CD4-positive, CD25-positive, alpha-beta regulatory T cell (primary cell): ENCODE data around the gene RRM1. TPM values are rescaled to one million over a fixed set of nuclear protein-coding genes. Genes with fewer than 3 reads are reported as not detected.

Source experiments
- ATAC-seq, 2 donors: fragments of 150-1000 bp; cut with Tn5 transposase; one replicate each; pipeline ENCODE4 v1.10.0; 2021; ENCODE audit warnings: low read depth in 2 of 2, moderate number of reproducible peaks in 2 of 2, moderate library complexity in 1 of 2
- DNase-seq, 3 donors: peaks; one replicate each; pipeline versions ENCODE4 v3.0.0 to v3.0.0-alpha.2; 2012 to 2022; ENCODE audit warnings: mixed read lengths in 1 of 3
- H3K27ac ChIP-seq: one replicate; pipeline ENCODE4 v1.7.0; 2013; ENCODE audit warnings: mild to moderate bottlenecking, low read length; ENCODE audit not compliant: insufficient read depth, poor library complexity, severe bottlenecking
- H3K27me3 ChIP-seq: one replicate; pipeline ENCODE4 v1.7.0; 2013; ENCODE audit warnings: low read length; ENCODE audit not compliant: control insufficient read depth, insufficient read depth
- H3K36me3 ChIP-seq: one replicate; pipeline ENCODE4 v1.7.0; 2013; ENCODE audit warnings: mild to moderate bottlenecking, low read length, moderate library complexity; ENCODE audit not compliant: control insufficient read depth, insufficient read depth
- H3K4me1 ChIP-seq: 2 replicates; pipeline ENCODE4 v1.7.0; 2013; ENCODE audit warnings: mild to moderate bottlenecking, low read length; ENCODE audit not compliant: insufficient read depth, control insufficient read depth, poor library complexity, severe bottlenecking
- H3K4me3 ChIP-seq: one replicate; pipeline ENCODE4 v1.7.0; 2013; ENCODE audit warnings: low read depth, mild to moderate bottlenecking, low read length, moderate library complexity
- H3K9me3 ChIP-seq, 2 experiments: 1 replicate in 1 of 2; 2 replicates in 1 of 2; pipeline ENCODE4 v1.7.0; 2013; ENCODE audit warnings: low read length in 2 of 2, mild to moderate bottlenecking in 1 of 2, moderate library complexity in 1 of 2; ENCODE audit not compliant: control insufficient read depth in 2 of 2
- H3K27ac Mint-ChIP-seq, 3 donors: one replicate each; pipeline ENCODE4 v1.8.0; 2020 to 2022; ENCODE audit warnings: mild to moderate bottlenecking in 3 of 3, mixed read lengths in 3 of 3, moderate library complexity in 2 of 3
- H3K27me3 Mint-ChIP-seq: one replicate; pipeline ENCODE4 v1.8.0; 2022; ENCODE audit warnings: mild to moderate bottlenecking, mixed read lengths
- H3K36me3 Mint-ChIP-seq: one replicate; pipeline ENCODE4 v1.8.0; 2020; ENCODE audit warnings: mixed read lengths
- H3K4me1 Mint-ChIP-seq, 4 donors: one replicate each; pipeline ENCODE4 v1.8.0; 2020 to 2022; ENCODE audit warnings: mixed read lengths in 4 of 4, mild to moderate bottlenecking in 1 of 4
- H3K4me3 Mint-ChIP-seq, 4 donors: one replicate each; pipeline ENCODE4 v1.8.0; 2020 to 2022; ENCODE audit warnings: mild to moderate bottlenecking in 4 of 4, mixed read lengths in 4 of 4, moderate library complexity in 3 of 4
- H3K9me3 Mint-ChIP-seq, 7 donors: one replicate each; pipeline ENCODE4 v1.8.0; 2020 to 2022; ENCODE audit warnings: mixed read lengths in 7 of 7, mild to moderate bottlenecking in 3 of 7, moderate library complexity in 2 of 7
- polyA plus RNA-seq, 4 donors: library from polyadenylated mRNA; unstranded; fragments of 300-500 nt; fragmentation: Illumina TruSeq; gene quantifications; one replicate each; pipeline ENCODE4 v1.2.3, GENCODE V29; 2021
- total RNA-seq: library from RNA; stranded (reverse); gene quantifications from one replicate; pipeline ENCODE4 v1.2.3, GENCODE V29; 2022

RRM1 gene
- total and polyA plus RNA-seq, 5 donors from 2014 or later: 52.3 to 83.3 (median 67.7) TPM

- DNase-seq (no peak), ATAC-seq (no peak)
- peaks cover 64% of the 10 kb centered on the region for H3K36me3 Mint-ChIP-seq
- Histone ChIP-seq H3K27me3 (no peaks in the 10 kb centered on the region), H3K4me1 (peaks cover 6% of the 10 kb centered on the region), H3K27ac (no peak overlapping the region), H3K36me3 (peaks cover 70% of the 10 kb centered on the region), H3K4me3 (no peak overlapping the region), H3K9me3 (no peaks in the 10 kb centered on the region)
- H3K4me1 Mint-ChIP-seq: peaks cover 21 to 40% (median 23%) of the 10 kb centered on the region in 4 donors
- H3K9me3 Mint-ChIP-seq: no peaks in the 10 kb centered on the region
- peak overlapping the region; percentile 32 to 61 (median 42) for H3K27ac Mint-ChIP-seq
- H3K27me3 Mint-ChIP-seq: no peaks in the 10 kb centered on the region
- H3K4me3 Mint-ChIP-seq: no peak overlapping the region
Observed at GRCh38 chr11:4084406-4085125, 10.0 kb upstream of the RRM1 start.

GRCh38 chr11:4085575-4085974, 9.0 kb upstream of the RRM1 start:
- H3K27me3 Mint-ChIP-seq: no peaks in the 10 kb centered on the region
- peaks cover 65% of the 10 kb centered on the region for H3K36me3 ChIP-seq

GRCh38 chr11:4086575-4087353, 7.8 kb upstream of the RRM1 start:
- Histone ChIP-seq H3K9me3 (no peaks in the 10 kb centered on the region), H3K4me3 (no peak overlapping the region), H3K4me1 (peaks cover 28% of the 10 kb centered on the region), H3K27me3 (no peaks in the 10 kb centered on the region), H3K27ac (no peak overlapping the region), H3K36me3 (peaks cover 53% of the 10 kb centered on the region)
- Mint-ChIP-seq H3K4me1 (peaks cover 23 to 62% (median 36%) of the 10 kb centered on the region in 4 donors), H3K36me3 (peaks cover 56% of the 10 kb centered on the region), H3K4me3 (peak overlapping the region in 2 of 4 donors; percentile 9 to 35), H3K9me3 (no peaks in the 10 kb centered on the region), H3K27me3 (no peaks in the 10 kb centered on the region), H3K27ac (peak overlapping the region; percentile 78 to 99 (median 98))
- DNase-seq (no peak), ATAC-seq (no peak)

More at GRCh38 chr11:4085575-4085974, 9.0 kb upstream of the RRM1 start:
- H3K4me1 ChIP-seq: peaks cover 16% of the 10 kb centered on the region
- Mint-ChIP-seq H3K9me3 (no peaks in the 10 kb centered on the region), H3K36me3 (peaks cover 62% of the 10 kb centered on the region), H3K4me1 (peaks cover 28 to 50% (median 33%) of the 10 kb centered on the region in 4 donors), H3K4me3 (no peak overlapping the region), H3K27ac (peak overlapping the region in 2 of 3 donors; percentile 71 to 89)
- DNase-seq (no peak), ATAC-seq (no peak)
- H3K4me3 ChIP-seq: no peak overlapping the region
- H3K9me3 ChIP-seq: no peaks in the 10 kb centered on the region
- no peaks in the 10 kb centered on the region for H3K27me3 ChIP-seq
- H3K27ac ChIP-seq: no peak overlapping the region

- ATAC-seq (no peak), DNase-seq (no peak)
- Histone ChIP-seq H3K27me3 (no peaks in the 10 kb centered on the region), H3K9me3 (no peaks in the 10 kb centered on the region), H3K27ac (no peak overlapping the region), H3K36me3 (peaks cover 46% of the 10 kb centered on the region), H3K4me1 (peaks cover 36% of the 10 kb centered on the region), H3K4me3 (no peak overlapping the region)
- H3K27me3 Mint-ChIP-seq: no peaks in the 10 kb centered on the region
- H3K27ac Mint-ChIP-seq: peak overlapping the region; percentile 28 to 99 (median 98)
- H3K9me3 Mint-ChIP-seq: peaks cover 0 to 1% (median 0%) of the 10 kb centered on the region in 7 donors
- H3K4me3 Mint-ChIP-seq: peak overlapping the region in 1 of 4 donors; percentile 9
- H3K36me3 Mint-ChIP-seq: peaks cover 60% of the 10 kb centered on the region
- peaks cover 21 to 68% (median 44%) of the 10 kb centered on the region in 4 donors for H3K4me1 Mint-ChIP-seq
Observed at GRCh38 chr11:4087551-4087950, 7.0 kb upstream of the RRM1 start.

- Histone ChIP-seq H3K36me3 (peaks cover 19% of the 10 kb centered on the region), H3K9me3 (no peaks in the 10 kb centered on the region), H3K27ac (peak overlapping the region; percentile 95), H3K27me3 (no peaks in the 10 kb centered on the region), H3K4me1 (peaks cover 53% of the 10 kb centered on the region), H3K4me3 (peak overlapping the region; percentile 54)
- Mint-ChIP-seq H3K27ac (peak overlapping the region; percentile 98 to 99 (median 99)), H3K27me3 (no peaks in the 10 kb centered on the region), H3K4me3 (peak overlapping the region; percentile 83 to 93 (median 88)), H3K36me3 (peaks cover 41% of the 10 kb centered on the region), H3K4me1 (peaks cover 23 to 84% (median 53%) of the 10 kb centered on the region in 4 donors), H3K9me3 (peaks cover 0 to 1% (median 0%) of the 10 kb centered on the region in 7 donors)
- ATAC-seq: peak; percentile 65 to 72
- DNase-seq: peak; percentile 29 to 95 (median 79)
Observed at GRCh38 chr11:4090258-4090657, 4.3 kb upstream of the RRM1 start.

- no peaks in the 10 kb centered on the region for H3K9me3 ChIP-seq
- peak overlapping the region; percentile 37 for H3K4me3 ChIP-seq
- ATAC-seq: no peak
- Mint-ChIP-seq H3K27ac (peak overlapping the region; percentile 98 to 99 (median 99)), H3K4me3 (peak overlapping the region; percentile 68 to 99 (median 78)), H3K4me1 (peaks cover 30 to 89% (median 61%) of the 10 kb centered on the region in 4 donors), H3K36me3 (peaks cover 26% of the 10 kb centered on the region), H3K27me3 (no peaks in the 10 kb centered on the region), H3K9me3 (peaks cover 0 to 1% (median 0%) of the 10 kb centered on the region in 7 donors)
- H3K27me3 ChIP-seq: no peaks in the 10 kb centered on the region
- peaks cover 70% of the 10 kb centered on the region for H3K4me1 ChIP-seq
- peaks cover 8% of the 10 kb centered on the region for H3K36me3 ChIP-seq
- peak overlapping the region; percentile 95 for H3K27ac ChIP-seq
- DNase-seq: peak in 1 of 3 donors; percentile 71
Observed at GRCh38 chr11:4092026-4092425, 2.6 kb upstream of the RRM1 start.

- H3K9me3 Mint-ChIP-seq: peaks cover 0 to 1% (median 0%) of the 10 kb centered on the region in 7 donors
- peaks cover 12% of the 10 kb centered on the region for H3K36me3 Mint-ChIP-seq
- peak overlapping the region; percentile 98 to 100 (median 99) for H3K27ac Mint-ChIP-seq
- H3K27me3 Mint-ChIP-seq: no peaks in the 10 kb centered on the region
- peak overlapping the region; percentile 95 for H3K27ac ChIP-seq
- H3K4me1 ChIP-seq: peaks cover 80% of the 10 kb centered on the region
- peak overlapping the region; percentile 98 to 100 (median 99) for H3K4me3 Mint-ChIP-seq
- H3K4me1 Mint-ChIP-seq: peaks cover 30 to 91% (median 59%) of the 10 kb centered on the region in 4 donors
- H3K27me3 ChIP-seq: no peaks in the 10 kb centered on the region
- no peaks in the 10 kb centered on the region for H3K36me3 ChIP-seq
- ATAC-seq: no peak
- no peaks in the 10 kb centered on the region for H3K9me3 ChIP-seq
- H3K4me3 ChIP-seq: peak overlapping the region; percentile 93
- DNase-seq: no peak
Observed at GRCh38 chr11:4093519-4094347, 866 bp upstream of the RRM1 start.
